Right lobe of liver (tissue), 6 donors: ENCODE measurements around the gene ZNF672. TPM values are rescaled to one million over a fixed set of nuclear protein-coding genes. Genes with fewer than 3 reads are reported as not detected.

ENCODE experiments used
- ATAC-seq, 4 donors: fragments of 200-7000 bp; cut with Tn5 transposase; one replicate each; pipeline ENCODE4 v1.9.1; 2020; ENCODE audit warnings: mild to moderate bottlenecking in 4 of 4, moderate library complexity in 4 of 4
- DNase-seq, 3 donors: peaks; one replicate each; pipeline ENCODE4 v3.0.0-alpha.2; 2020
- H3K27ac ChIP-seq, 3 donors: fragments of 200-600 bp; one replicate each; pipeline ENCODE4 v1.8.0; 2022
- H3K27me3 ChIP-seq, 2 donors: fragments of 200-600 bp; one replicate each; pipeline ENCODE4 v1.8.0; 2022
- H3K36me3 ChIP-seq, 4 donors: fragments of 200-600 bp; sonication (generic) in 1 of 4; one replicate each; pipeline versions ENCODE4 v1.5.1 to v1.8.0; 2017 to 2022; ENCODE audit warnings: control low read depth in 1 of 4
- H3K4me1 ChIP-seq, 4 donors: fragments of 200-600 bp; sonication (generic) in 1 of 4; one replicate each; pipeline versions ENCODE4 v1.5.1 to v1.8.0; 2017 to 2022; ENCODE audit warnings: control low read depth in 1 of 4
- H3K4me3 ChIP-seq, 3 donors: fragments of 200-600 bp; one replicate each; pipeline ENCODE4 v1.8.0; 2022
- H3K9me3 ChIP-seq, 4 donors: fragments of 200-600 bp; sonication (generic) in 1 of 4; one replicate each; pipeline versions ENCODE4 v1.5.1 to v1.8.0; 2017 to 2022; ENCODE audit warnings: control low read depth in 1 of 4
- CTCF ChIP-seq, 4 donors: fragments of 200-600 bp in 3 of 4; fragments of 450-650 bp in 1 of 4; IDR thresholded peaks; one replicate each; pipeline versions ENCODE4 v1.5.1 to v1.8.0; 2016 to 2022; ENCODE audit warnings: antibody characterized with exemption in 4 of 4, mild to moderate bottlenecking in 2 of 4
- POLR2A ChIP-seq: fragments of 450-650 bp; IDR thresholded peaks from one replicate; pipeline ENCODE4 v1.6.1; 2017; ENCODE audit warnings: antibody characterized with exemption, mild to moderate bottlenecking
- WGBS: methylation state at CpG from one replicate; pipeline ENCODE4 v1.1.6; 2018; ENCODE audit warnings: low coverage, low lambda C conversion rate; ENCODE audit not compliant: insufficient coverage; ENCODE audit errors: missing lambda C conversion rate; 5-methylcytosine and 5-hydroxymethylcytosine counted together
- intact Hi-C, 2 donors: fragments of 100-400 bp; cut with DNase I; formaldehyde crosslinking; loops; one replicate each; pipeline versions ENCODE4 v1.11.2 to v1.14.1; 2022
- microRNA-seq, 2 donors: library from miRNA; unstranded; fragments of <30 nt; microRNA quantifications; one replicate each; pipeline ENCODE4, GENCODE V29; 2019 to 2020
- small RNA-seq, 2 experiments: library from RNA; depleted of rRNA; stranded (forward); fragments of <200 nt; gene quantifications; one replicate each; pipeline ENCODE3, GENCODE V24; 2016
- total RNA-seq, 6 experiments: library from RNA; depleted of rRNA in 2 of 6; stranded (reverse); fragments of >200 nt in 2 of 6; fragmentation: NEBNext Ultra II Directional in 3 of 6; extraction: Animal tissue kit (Norgen Biotek cat#: 25700) in 3 of 6; gene quantifications; one replicate each; pipeline versions ENCODE4 v1.1.0 to v1.2.4, GENCODE V29; 2016 to 2023
- donor health status: DM: no; HTN: yes; CAD: no.
- donor health status: DM: no; HTN: no; CAD: no.
- donor health status: DM: no; HTN: no; CAD: no.
- donor health status: DM: no; HTN: yes; CAD: no.
- donor health status: DM: no; HTN: yes; CAD: no.

ZNF672 gene
- total RNA-seq, 6 experiments from 2014 or later = 16.9 to 24.3 (median 19.4) TPM

GRCh38 chr1:248891758-248892157 is 53.7 kb downstream of the ZNF672 start:
- no peak for TF ChIP-seq CTCF (IDR thresholded peaks at IDR 0.05)
- TF ChIP-seq POLR2A = no peak

DNA sequence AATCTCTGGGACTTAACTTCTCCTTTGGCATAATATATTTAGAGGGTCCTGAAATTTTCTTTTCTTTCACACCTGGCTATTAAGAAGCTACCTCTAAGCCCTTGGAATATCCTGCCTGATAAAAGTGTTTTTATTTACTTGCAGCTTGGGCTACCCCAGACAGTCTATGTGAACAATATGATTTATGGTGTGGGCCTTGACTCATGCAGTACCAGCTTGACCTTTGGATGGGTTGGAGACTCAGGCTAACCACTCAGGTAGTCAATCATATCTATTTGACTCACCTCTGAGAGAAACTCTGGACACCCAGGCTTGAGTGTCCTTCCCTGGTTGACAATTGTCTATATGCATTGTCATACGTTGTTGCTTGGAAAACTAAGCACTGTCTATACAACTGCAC is 54.6 kb downstream of the ZNF672 start:
- Histone ChIP-seq H3K9me3 (no peaks in the 10 kb centered on the region), H3K27ac (no peak overlapping the region), H3K36me3 (no peaks in the 10 kb centered on the region), H3K27me3 (no peaks in the 10 kb centered on the region), H3K4me1 (no peaks in the 10 kb centered on the region), H3K4me3 (no peak overlapping the region)
- ATAC-seq (no peak), DNase-seq (no peak)
- intact Hi-C loops = no loop called here
- TF ChIP-seq POLR2A = no peak
- no peak for TF ChIP-seq CTCF (IDR thresholded peaks at IDR 0.05)
- WGBS = 63% methylated on average over 1 of the region's 1 CpG

More at GRCh38 chr1:248891758-248892157, 53.7 kb downstream of the ZNF672 start:
- WGBS = 73% methylated on average over 2 of the region's 2 CpGs
- Histone ChIP-seq H3K27ac (no peak overlapping the region), H3K9me3 (no peaks in the 10 kb centered on the region), H3K4me1 (no peaks in the 10 kb centered on the region), H3K27me3 (no peaks in the 10 kb centered on the region), H3K36me3 (no peaks in the 10 kb centered on the region), H3K4me3 (no peak overlapping the region)
- intact Hi-C loops = no loop called here
- DNase-seq (no peak), ATAC-seq (no peak)

DNA sequence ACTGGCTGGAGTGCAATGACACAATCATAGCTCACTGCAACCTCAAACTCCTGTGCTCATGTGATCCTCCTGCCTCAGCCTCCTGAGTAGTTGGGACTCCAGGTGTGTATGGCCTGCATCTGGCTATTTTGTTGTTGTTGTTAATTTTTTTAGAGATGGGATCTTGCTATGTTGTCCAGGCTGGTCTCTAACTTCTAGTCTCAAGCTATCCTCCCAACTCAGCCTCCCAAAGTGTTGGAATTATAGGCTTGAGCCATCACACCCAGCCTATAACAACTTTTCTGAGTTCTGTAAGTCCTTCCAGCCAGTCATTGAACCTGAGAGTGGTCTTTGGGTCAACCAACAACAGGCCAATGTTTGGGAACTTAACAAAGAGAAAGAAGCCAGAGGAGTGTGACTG is 56.8 kb downstream of the ZNF672 start:
- Histone ChIP-seq H3K9me3 (no peaks in the 10 kb centered on the region), H3K4me3 (no peak overlapping the region), H3K4me1 (no peaks in the 10 kb centered on the region)

GRCh38 chr1:248897412-248898337 is 59.7 kb downstream of the ZNF672 start:
- Histone ChIP-seq H3K4me1 (no peaks in the 10 kb centered on the region), H3K27me3 (no peaks in the 10 kb centered on the region), H3K9me3 (no peaks in the 10 kb centered on the region), H3K36me3 (no peaks in the 10 kb centered on the region), H3K4me3 (no peak overlapping the region), H3K27ac (no peak overlapping the region)
- intact Hi-C loops = no loop called here
- ATAC-seq = no peak
- TF ChIP-seq POLR2A = no peak
- TF ChIP-seq CTCF (IDR thresholded peaks at IDR 0.05) = no peak
- WGBS = 58% methylated on average over 2 of the region's 9 CpGs
- no peak for DNase-seq

More for the DNA sequence above, 56.8 kb downstream of the ZNF672 start:
- TF ChIP-seq POLR2A = no peak
- TF ChIP-seq CTCF (IDR thresholded peaks at IDR 0.05) = no peak
- intact Hi-C loops = no loop called here
- no peak for ATAC-seq
- no peaks in the 10 kb centered on the region for H3K36me3 ChIP-seq
- no peak for DNase-seq
- no peak overlapping the region for H3K27ac ChIP-seq
- no peaks in the 10 kb centered on the region for H3K27me3 ChIP-seq

Small RNAs within 50 kb of the gene (microRNA-seq; reads per million reads assigned to microRNA genes)
- gene MIR3124 = 0 to 8.4 reads per million in 2 donors

Small RNAs within 50 kb of the gene (small RNA-seq; reads per million reads assigned to genes)
- 0 reads per million in 2 experiments for gene MIR3124

Other genes with a start within 250 kb of the ZNF672 start
- not detected for gene OR2T10, start 240.5 kb upstream of the ZNF672 start, total RNA-seq
- not detected for gene OR2T11, start 203.1 kb upstream of the ZNF672 start, total RNA-seq
- gene OR2T35, start 192.9 kb upstream of the ZNF672 start, total RNA-seq = not detected
- not detected for gene OR2T27, start 182.7 kb upstream of the ZNF672 start, total RNA-seq
- gene OR14I1, start 135.5 kb upstream of the ZNF672 start, total RNA-seq = not detected
- gene LYPD8, start 82.5 kb upstream of the ZNF672 start, total RNA-seq = not detected
- gene SH3BP5L, start 12.3 kb upstream of the ZNF672 start, total RNA-seq = 10 to 100 TPM in 5 of 6 experiments, 1 to 10 TPM in 1; 9.8 to 13.1 (median 12.4) TPM
- gene ZNF692, start 20.9 kb downstream of the ZNF672 start, total RNA-seq = 10 to 100 TPM; 12.2 to 18.3 (median 16.7) TPM
- gene PGBD2, start 68.0 kb downstream of the ZNF672 start, total RNA-seq = 1 to 10 TPM; 2.5 to 4.1 (median 4.0) TPM